Activated naive CD4-positive, alpha-beta T cell treated with anti-CD3 and anti-CD28 coated beads, Interleukin-2, amount 10 ng/mL, durations not matched to agents 7 days and 5 days (primary cell): Measurements from ENCODE around the gene LMX1B.
"Not testable (repeated sequence)": the region's sequence is repeated elsewhere in the genome, so short reads cannot be mapped to it uniquely, and the experiment has no call there.

Experiments used
- CTCF ChIA-PET: fragments of 350-600 bp; sonication (Branson Sonifier 250); formaldehyde crosslinking; loops from one replicate; lab custom pipeline; 2021; ENCODE audit warnings: antibody characterized with exemption; lab: Charles Lee
- DNase-seq: peaks from one replicate; pipeline ENCODE4 v3.0.0-alpha.2; 2020
- H3K27ac Mint-ChIP-seq: one replicate; pipeline ENCODE4 v1.8.0; 2021; ENCODE audit warnings: mild to moderate bottlenecking, moderate library complexity, mixed read lengths
- H3K27me3 Mint-ChIP-seq: one replicate; pipeline ENCODE4 v1.8.0; 2021; ENCODE audit warnings: mild to moderate bottlenecking, mixed read lengths
- H3K36me3 Mint-ChIP-seq: one replicate; pipeline ENCODE4 v1.8.0; 2021; ENCODE audit warnings: mixed read lengths
- H3K4me1 Mint-ChIP-seq: one replicate; pipeline ENCODE4 v1.8.0; 2021; ENCODE audit warnings: mixed read lengths
- H3K4me3 Mint-ChIP-seq: one replicate; pipeline ENCODE4 v1.8.0; 2021; ENCODE audit warnings: mild to moderate bottlenecking, moderate library complexity, mixed read lengths
- H3K9me3 Mint-ChIP-seq: one replicate; pipeline ENCODE4 v1.8.0; 2021; ENCODE audit warnings: mixed read lengths

LMX1B gene

GRCh38 chr9:126705767-126706697, 92.3 kb downstream of the LMX1B start:
- Mint-ChIP-seq H3K27ac (no peak overlapping the region), H3K4me1 (peaks cover 17% of the 10 kb centered on the region), H3K4me3 (peak overlapping the region; percentile 24), H3K9me3 (no peaks in the 10 kb centered on the region), H3K27me3 (peaks cover 53% of the 10 kb centered on the region), H3K36me3 (no peaks in the 10 kb centered on the region)
- peak; percentile 84 for DNase-seq
- CTCF ChIA-PET, result interaction anchor here (0.6 to 11.9 kb wide), 30 partner anchors 11 to 349 kb away, joined by 3 to 481 read pairs (median 5); partner anchors contain the start of gene ZBTB43

- Mint-ChIP-seq H3K27ac (no peak overlapping the region), H3K4me3 (no peak overlapping the region), H3K36me3 (no peaks in the 10 kb centered on the region), H3K4me1 (peaks cover 17% of the 10 kb centered on the region), H3K9me3 (no peaks in the 10 kb centered on the region), H3K27me3 (peaks cover 54% of the 10 kb centered on the region)
- CTCF ChIA-PET, result interaction anchor here (0.6 to 11.9 kb wide), 28 partner anchors 10 to 173 kb away, joined by 3 to 481 read pairs (median 6); partner anchors contain the start of gene ZBTB43
- DNase-seq, result no peak
These were observed 92.9 kb downstream of the LMX1B start for GRCh38 chr9:126706698-126707053.

DNA sequence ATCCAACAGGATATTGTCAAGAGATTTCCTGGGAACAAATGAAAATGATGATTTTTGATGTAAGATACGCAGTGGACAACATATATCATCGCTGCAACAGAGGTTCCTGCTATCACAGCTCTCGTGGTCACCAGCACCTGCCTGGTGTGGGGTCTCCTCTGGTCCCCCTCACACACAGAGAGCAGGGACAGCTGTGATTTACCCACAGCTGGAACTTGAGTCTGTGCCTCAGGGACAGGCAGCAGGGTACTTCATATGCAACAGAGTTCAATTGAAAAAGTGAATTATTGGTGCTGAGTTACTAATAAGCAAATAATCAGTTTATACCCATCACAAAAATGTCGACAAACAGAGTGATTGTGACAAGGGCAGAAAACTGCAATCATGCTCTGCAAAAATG, 93.4 kb downstream of the LMX1B start:
- peaks cover 17% of the 10 kb centered on the region for H3K4me1 Mint-ChIP-seq

GRCh38 chr9:126707712-126708111, 94.0 kb downstream of the LMX1B start:
- Mint-ChIP-seq H3K4me1 (peaks cover 17% of the 10 kb centered on the region), H3K27me3 (peaks cover 45% of the 10 kb centered on the region)
- H3K9me3 Mint-ChIP-seq, H3K27ac Mint-ChIP-seq, H3K4me3 Mint-ChIP-seq, H3K36me3 Mint-ChIP-seq, DNase-seq: not testable (repeated sequence)
- CTCF ChIA-PET, result interaction anchor here (0.8 to 11.9 kb wide), 8 partner anchors 9 to 73 kb away, joined by 3 to 481 read pairs (median 28); no protein-coding TSS in a partner anchor

More for the DNA sequence above, 93.4 kb downstream of the LMX1B start:
- H3K27ac Mint-ChIP-seq, result no peak overlapping the region
- no peak overlapping the region for H3K4me3 Mint-ChIP-seq
- peaks cover 50% of the 10 kb centered on the region for H3K27me3 Mint-ChIP-seq
- CTCF ChIA-PET, result interaction anchor here (0.6 to 11.9 kb wide), 26 partner anchors 10 to 129 kb away, joined by 3 to 481 read pairs (median 6); partner anchors contain the start of gene ZBTB43
- DNase-seq, result no peak
- no peaks in the 10 kb centered on the region for H3K36me3 Mint-ChIP-seq
- no peaks in the 10 kb centered on the region for H3K9me3 Mint-ChIP-seq

- Mint-ChIP-seq H3K9me3 (no peaks in the 10 kb centered on the region), H3K4me3 (no peak overlapping the region), H3K27me3 (peaks cover 42% of the 10 kb centered on the region), H3K27ac (no peak overlapping the region), H3K4me1 (peaks cover 17% of the 10 kb centered on the region), H3K36me3 (no peaks in the 10 kb centered on the region)
- CTCF ChIA-PET, result interaction anchor here (0.8 to 11.9 kb wide), 8 partner anchors 9 to 73 kb away, joined by 3 to 481 read pairs (median 28); no protein-coding TSS in a partner anchor
- DNase-seq, result no peak
These were observed 94.5 kb downstream of the LMX1B start for GRCh38 chr9:126708178-126708577.

DNA sequence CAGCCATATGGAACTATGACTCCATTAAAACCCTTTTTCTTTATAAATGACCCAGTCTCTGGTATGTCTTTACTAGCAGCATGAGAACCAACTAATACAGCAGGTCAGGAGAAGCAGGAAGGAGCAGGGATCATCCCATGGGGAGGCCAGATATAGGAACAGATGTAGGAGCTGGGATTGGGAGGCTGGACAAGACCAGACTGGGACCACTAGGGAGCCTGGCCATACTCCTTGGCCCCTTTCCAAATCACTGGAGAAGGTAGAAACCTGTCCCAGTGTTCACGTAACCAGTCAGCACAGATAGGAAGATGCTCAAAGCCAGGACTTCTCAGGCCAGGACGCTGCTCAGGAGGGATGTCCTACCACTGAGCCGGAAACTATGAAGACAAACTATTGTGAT, 95.5 kb downstream of the LMX1B start:
- no peaks in the 10 kb centered on the region for H3K9me3 Mint-ChIP-seq
- H3K4me1 Mint-ChIP-seq, result peaks cover 17% of the 10 kb centered on the region
- H3K27ac Mint-ChIP-seq, result no peak overlapping the region
- H3K4me3 Mint-ChIP-seq, result no peak overlapping the region
- no peak for DNase-seq
- no peaks in the 10 kb centered on the region for H3K36me3 Mint-ChIP-seq
- CTCF ChIA-PET, result interaction anchor here (0.6 to 11.9 kb wide), 4 partner anchors 8 to 72 kb away, joined by 3 to 481 read pairs (median 20); no protein-coding TSS in a partner anchor
- peaks cover 36% of the 10 kb centered on the region for H3K27me3 Mint-ChIP-seq

DNA sequence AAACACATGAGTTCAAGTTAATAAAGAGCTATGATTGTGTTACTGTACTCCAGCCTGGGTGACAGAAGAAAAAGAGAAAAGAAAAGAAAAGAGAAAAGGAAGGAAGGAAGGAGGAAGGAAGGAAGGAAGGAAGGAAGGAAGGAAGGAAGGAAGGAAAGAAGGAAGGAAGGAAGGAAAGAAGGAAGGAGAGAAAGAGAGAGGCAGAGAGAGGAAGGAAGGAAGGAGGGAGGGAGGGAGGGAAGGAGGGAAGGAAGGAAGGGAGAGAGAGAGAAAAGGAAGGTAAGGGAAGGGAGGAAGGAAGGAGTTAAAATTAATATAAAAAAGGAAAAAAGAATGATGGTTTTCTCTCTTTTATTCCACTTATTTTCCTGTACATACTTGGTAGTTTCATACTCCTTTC, 101.7 kb downstream of the LMX1B start:
- H3K36me3 Mint-ChIP-seq, result no peaks in the 10 kb centered on the region
- no peak overlapping the region for H3K27ac Mint-ChIP-seq
- H3K4me1 Mint-ChIP-seq, result peaks cover 21% of the 10 kb centered on the region
- DNase-seq, result no peak
- CTCF ChIA-PET, result interaction anchor here (5.4 kb wide), 1 partner anchor 9 kb away, joined by 39 read pairs; no protein-coding TSS in a partner anchor
- no peaks in the 10 kb centered on the region for H3K9me3 Mint-ChIP-seq
- H3K27me3 Mint-ChIP-seq, result peaks cover 28% of the 10 kb centered on the region
- no peak overlapping the region for H3K4me3 Mint-ChIP-seq

GRCh38 chr9:126717441-126717840, 103.7 kb downstream of the LMX1B start:
- DNase-seq, H3K36me3 Mint-ChIP-seq, H3K4me3 Mint-ChIP-seq, H3K27ac Mint-ChIP-seq, H3K9me3 Mint-ChIP-seq: not testable (repeated sequence)
- H3K4me1 Mint-ChIP-seq, result peaks cover 39% of the 10 kb centered on the region
- CTCF ChIA-PET, result interaction anchor here (5.4 kb wide), 1 partner anchor 11 kb away, joined by 39 read pairs; no protein-coding TSS in a partner anchor
- peaks cover 24% of the 10 kb centered on the region for H3K27me3 Mint-ChIP-seq

DNA sequence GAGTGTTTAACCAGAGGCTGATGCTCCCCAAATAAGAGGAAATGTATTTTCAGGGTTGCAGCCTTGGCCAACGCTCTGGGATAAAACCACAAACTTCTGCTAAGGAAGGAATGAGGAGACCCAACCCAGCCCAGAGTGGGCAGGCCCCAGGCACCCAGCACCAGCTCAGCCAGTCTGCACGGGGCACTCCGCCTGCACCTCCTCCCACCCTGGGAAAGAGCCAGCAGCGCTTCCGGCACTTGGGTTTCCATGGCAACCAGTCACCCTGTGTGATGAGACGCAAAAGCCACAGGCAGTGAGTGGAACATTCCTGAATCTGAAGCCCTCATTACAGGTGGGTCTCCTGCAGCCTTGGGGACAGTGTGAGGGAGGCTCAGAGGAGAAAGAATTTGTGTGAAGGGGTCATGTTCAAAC, 105.9 kb downstream of the LMX1B start:
- Mint-ChIP-seq H3K27me3 (peaks cover 20% of the 10 kb centered on the region), H3K27ac (peak overlapping the region; percentile 84), H3K4me1 (peaks cover 50% of the 10 kb centered on the region), H3K4me3 (peak overlapping the region; percentile 24), H3K9me3 (no peaks in the 10 kb centered on the region), H3K36me3 (peaks cover 1% of the 10 kb centered on the region)
- DNase-seq, result peak; percentile 93
- CTCF ChIA-PET, result interaction anchor here (0.7 to 5.4 kb wide), 8 partner anchors 13 to 60 kb away, joined by 3 to 39 read pairs (median 5); no protein-coding TSS in a partner anchor

GRCh38 chr9:126720036-126720435, 106.3 kb downstream of the LMX1B start:
- H3K36me3 Mint-ChIP-seq, result peaks cover 1% of the 10 kb centered on the region
- peak overlapping the region; percentile 84 for H3K27ac Mint-ChIP-seq

DNA sequence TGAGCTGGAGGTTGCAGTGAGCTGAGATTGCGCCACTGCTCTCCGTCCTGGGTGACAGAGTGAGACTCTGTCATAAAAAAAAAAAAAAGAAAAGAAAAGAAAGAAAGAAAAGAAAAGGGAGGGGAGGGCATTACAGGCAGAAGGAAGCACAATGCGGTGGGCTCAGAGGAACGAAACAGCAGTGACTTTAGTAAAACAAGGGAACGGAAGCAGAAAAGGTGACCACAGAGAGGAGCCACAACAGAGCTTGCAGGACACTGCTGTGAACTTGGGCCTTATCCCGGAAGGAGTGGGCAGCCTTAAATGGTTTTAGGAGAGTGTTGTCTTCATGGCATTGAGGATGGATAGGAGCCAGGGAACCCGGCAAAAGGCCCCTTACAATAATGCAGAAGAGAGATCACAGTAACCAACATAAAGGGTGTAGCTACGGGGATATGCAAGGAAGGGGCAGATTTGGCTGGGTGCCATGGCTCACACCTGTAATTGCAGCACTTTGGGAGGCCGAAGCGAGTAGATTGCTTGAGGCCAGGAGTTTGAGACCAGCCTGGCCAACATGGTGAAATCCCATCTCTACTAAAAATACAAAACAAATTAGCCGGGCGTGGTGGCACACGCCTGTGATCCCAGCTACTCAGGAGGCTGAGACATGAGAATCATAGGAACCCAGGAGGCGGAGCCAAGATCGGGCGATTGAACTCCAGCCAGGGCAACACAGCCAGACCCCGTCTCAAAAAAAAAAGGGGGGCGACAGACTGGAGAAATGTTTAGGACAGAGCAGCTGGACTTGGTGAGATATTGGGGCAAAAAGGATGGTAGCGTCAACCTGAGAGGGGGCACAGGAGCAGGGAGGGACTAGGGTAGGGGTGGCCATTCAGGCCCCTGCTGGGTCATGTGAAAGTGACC, 107.2 kb downstream of the LMX1B start:
- DNase-seq, result peak; percentile 42
- Mint-ChIP-seq H3K4me1 (peaks cover 48% of the 10 kb centered on the region), H3K4me3 (peak overlapping the region; percentile 17), H3K9me3 (no peaks in the 10 kb centered on the region), H3K36me3 (peaks cover 1% of the 10 kb centered on the region), H3K27me3 (peaks cover 13% of the 10 kb centered on the region), H3K27ac (peak overlapping the region; percentile 90)
- CTCF ChIA-PET, result interaction anchor here (1.1 to 1.8 kb wide), 4 partner anchors 14 to 61 kb away, joined by 3 to 15 read pairs (median 4); no protein-coding TSS in a partner anchor

More at GRCh38 chr9:126720036-126720435, 106.3 kb downstream of the LMX1B start:
- CTCF ChIA-PET, result interaction anchor here (1.1 to 1.8 kb wide), 3 partner anchors 13 to 60 kb away, joined by 3 to 15 read pairs (median 4); no protein-coding TSS in a partner anchor
- Mint-ChIP-seq H3K9me3 (no peaks in the 10 kb centered on the region), H3K4me3 (peak overlapping the region; percentile 24), H3K4me1 (peaks cover 50% of the 10 kb centered on the region), H3K27me3 (peaks cover 18% of the 10 kb centered on the region)
- DNase-seq, result no peak

DNA sequence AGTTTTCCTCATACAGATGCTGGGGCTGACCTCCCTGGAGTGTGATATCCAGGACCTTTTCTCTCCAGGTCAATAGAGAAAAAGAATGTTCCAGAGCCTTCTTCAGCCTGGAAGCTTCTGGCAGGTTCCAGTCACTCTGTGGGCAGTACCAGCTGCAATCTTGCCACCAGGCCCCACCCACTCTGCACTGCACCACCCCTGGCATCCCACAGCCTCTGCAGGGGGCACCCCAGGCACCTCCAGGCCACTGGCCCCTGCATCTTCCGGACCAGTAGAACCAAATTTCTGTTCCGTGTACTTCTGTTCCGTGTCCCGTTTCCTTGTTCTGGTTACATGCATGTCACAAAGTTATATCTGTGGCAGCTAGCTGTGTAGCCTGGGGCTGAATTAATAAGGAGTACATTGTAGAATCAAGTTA, 107.8 kb downstream of the LMX1B start:
- H3K36me3 Mint-ChIP-seq, result peaks cover 1% of the 10 kb centered on the region
- H3K4me1 Mint-ChIP-seq, result peaks cover 48% of the 10 kb centered on the region
- H3K27me3 Mint-ChIP-seq, result peaks cover 8% of the 10 kb centered on the region
- no peaks in the 10 kb centered on the region for H3K9me3 Mint-ChIP-seq
- peak overlapping the region; percentile 72 for H3K4me3 Mint-ChIP-seq
- CTCF ChIA-PET, result interaction anchor here (1.1 to 1.8 kb wide), 2 partner anchors 58 to 60 kb away, joined by 3 to 4 read pairs; no protein-coding TSS in a partner anchor
- no peak for DNase-seq
- peak overlapping the region; percentile 90 for H3K27ac Mint-ChIP-seq
